Right lobe of liver (tissue), 4 donors: ENCODE measurements around the gene CHN1.

ENCODE experiments used
- POLR2A ChIP-seq: fragments of 450-650 bp; IDR thresholded peaks from one replicate; pipeline ENCODE4 v1.6.1; 2017; ENCODE audit warnings: antibody characterized with exemption, mild to moderate bottlenecking
- TF ChIP-seq, protein P1 (sequence below), 4 donors: fragments of 200-600 bp in 3 of 4; fragments of 450-650 bp in 1 of 4; IDR thresholded peaks; one replicate each; pipeline versions ENCODE4 v1.5.1 to v1.8.0; 2016 to 2022; ENCODE audit warnings: antibody characterized with exemption in 4 of 4, mild to moderate bottlenecking in 2 of 4
- donor health status: DM: no; HTN: no; CAD: no.
- donor health status: DM: no; HTN: no; CAD: no.
- donor health status: DM: no; HTN: yes; CAD: no.

GRCh38 chr2:174985614-174986013 lies 19.6 kb downstream of the CHN1 start:
- TF ChIP-seq, protein P1, sequence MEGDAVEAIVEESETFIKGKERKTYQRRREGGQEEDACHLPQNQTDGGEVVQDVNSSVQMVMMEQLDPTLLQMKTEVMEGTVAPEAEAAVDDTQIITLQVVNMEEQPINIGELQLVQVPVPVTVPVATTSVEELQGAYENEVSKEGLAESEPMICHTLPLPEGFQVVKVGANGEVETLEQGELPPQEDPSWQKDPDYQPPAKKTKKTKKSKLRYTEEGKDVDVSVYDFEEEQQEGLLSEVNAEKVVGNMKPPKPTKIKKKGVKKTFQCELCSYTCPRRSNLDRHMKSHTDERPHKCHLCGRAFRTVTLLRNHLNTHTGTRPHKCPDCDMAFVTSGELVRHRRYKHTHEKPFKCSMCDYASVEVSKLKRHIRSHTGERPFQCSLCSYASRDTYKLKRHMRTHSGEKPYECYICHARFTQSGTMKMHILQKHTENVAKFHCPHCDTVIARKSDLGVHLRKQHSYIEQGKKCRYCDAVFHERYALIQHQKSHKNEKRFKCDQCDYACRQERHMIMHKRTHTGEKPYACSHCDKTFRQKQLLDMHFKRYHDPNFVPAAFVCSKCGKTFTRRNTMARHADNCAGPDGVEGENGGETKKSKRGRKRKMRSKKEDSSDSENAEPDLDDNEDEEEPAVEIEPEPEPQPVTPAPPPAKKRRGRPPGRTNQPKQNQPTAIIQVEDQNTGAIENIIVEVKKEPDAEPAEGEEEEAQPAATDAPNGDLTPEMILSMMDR (IDR thresholded peaks at IDR 0.05) = peak; percentile 50 to 57 (median 56)
- no peak for TF ChIP-seq POLR2A
